ENCODE results near the gene C4A.
A peak's percentile ranks its signal among the peaks of the same experiment; 100 is the strongest.
"Not testable (repeated sequence)": the region's sequence is repeated elsewhere in the genome, so short reads cannot be mapped to it uniquely, and the experiment has no call there.

The C4A gene

GRCh38 chr6:31981744-31982143 lies at the start of gene C4A:
C4A (plus strand) TSS chr6:31982057; CDS start chr6:31982108, 51 bp downstream.
- not testable (repeated sequence) for DNase-seq (ENCODE audit: low read depth, low spot score)

DNA sequence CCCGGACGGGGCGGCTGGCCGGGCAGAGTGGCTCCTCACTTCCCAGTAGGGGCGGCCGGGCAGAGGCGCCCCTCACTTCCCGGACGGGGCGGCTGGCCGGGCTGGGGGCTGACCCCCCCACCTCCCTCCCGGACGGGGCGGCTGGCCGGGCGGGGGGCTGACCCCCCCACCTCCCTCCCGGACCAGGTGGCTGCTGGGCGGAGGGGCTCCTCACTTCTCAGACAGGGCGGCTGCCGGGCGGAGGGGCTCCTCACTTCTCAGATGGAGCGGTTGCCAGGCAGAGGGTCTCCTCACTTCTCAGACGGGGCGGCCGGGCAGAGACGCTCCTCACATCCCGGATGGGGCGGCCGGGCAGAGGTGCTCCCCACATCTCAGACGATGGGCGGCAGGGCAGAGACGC lies 49.7 kb upstream of the C4A start:
- DNase-seq (ENCODE audit: low read depth, low spot score): not testable (repeated sequence)

- no peak for DNase-seq (ENCODE audit: low read depth, low spot score)
Measured at GRCh38 chr6:31933537-31933936, 48.3 kb upstream of the C4A start.

DNA sequence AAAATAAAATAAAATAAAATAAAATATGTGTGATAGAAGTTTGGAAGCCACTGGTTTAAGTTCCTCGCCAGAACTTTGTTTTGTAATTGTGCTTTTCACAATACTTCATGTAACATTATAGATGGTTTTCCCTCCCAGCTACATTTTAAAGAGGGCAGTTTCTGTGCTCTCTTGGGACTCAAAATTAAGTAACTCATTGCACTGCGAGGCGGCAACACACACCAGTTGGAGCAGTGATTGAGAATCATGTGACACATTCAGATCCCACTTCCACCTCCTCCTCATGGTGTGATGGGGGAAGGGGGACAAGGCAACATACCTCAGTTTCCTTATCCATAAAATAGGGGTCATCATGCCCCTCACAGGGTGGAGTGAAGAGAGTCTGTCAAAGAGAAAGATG lies 46.8 kb upstream of the C4A start:
- DNase-seq (ENCODE audit: low read depth, low spot score): no peak

GRCh38 chr6:31935823-31936222 lies 46.0 kb upstream of the C4A start:
- no peak for DNase-seq (ENCODE audit: low read depth, low spot score)

- DNase-seq (ENCODE audit: low read depth, low spot score): no peak
Measured at GRCh38 chr6:31940256-31940664, 41.6 kb upstream of the C4A start.

- DNase-seq (ENCODE audit: low read depth, low spot score): no peak
Measured at GRCh38 chr6:31943742-31944141, 38.1 kb upstream of the C4A start.

- DNase-seq (ENCODE audit: low read depth, low spot score): no peak
Measured at GRCh38 chr6:31945154-31945506, 36.7 kb upstream of the C4A start.

DNA sequence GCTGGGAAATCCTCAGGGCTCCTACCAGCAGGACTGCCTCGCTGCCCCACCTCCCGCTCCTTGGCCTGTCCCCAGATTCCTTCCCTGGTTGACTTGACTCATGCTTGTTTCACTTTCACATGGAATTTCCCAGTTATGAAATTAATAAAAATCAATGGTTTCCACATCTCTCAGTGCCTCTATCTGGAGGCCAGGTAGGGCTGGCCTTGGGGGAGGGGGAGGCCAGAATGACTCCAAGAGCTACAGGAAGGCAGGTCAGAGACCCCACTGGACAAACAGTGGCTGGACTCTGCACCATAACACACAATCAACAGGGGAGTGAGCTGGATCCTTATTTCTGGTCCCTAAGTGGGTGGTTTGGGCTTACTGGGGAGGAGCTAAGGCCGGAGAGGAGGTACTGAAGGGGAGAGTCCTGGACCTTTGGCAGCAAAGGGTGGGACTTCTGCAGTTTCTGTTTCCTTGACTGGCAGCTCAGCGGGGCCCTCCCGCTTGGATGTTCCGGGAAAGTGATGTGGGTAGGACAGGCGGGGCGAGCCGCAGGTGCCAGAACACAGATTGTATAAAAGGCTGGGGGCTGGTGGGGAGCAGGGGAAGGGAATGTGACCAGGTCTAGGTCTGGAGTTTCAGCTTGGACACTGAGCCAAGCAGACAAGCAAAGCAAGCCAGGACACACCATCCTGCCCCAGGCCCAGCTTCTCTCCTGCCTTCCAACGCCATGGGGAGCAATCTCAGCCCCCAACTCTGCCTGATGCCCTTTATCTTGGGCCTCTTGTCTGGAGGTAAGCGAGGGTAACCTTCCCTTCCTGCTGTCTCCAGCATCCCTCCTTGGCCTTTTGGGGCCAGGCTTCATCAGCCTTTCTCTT lies 36.1 kb upstream of the C4A start, which contains the start of gene CFB:
Gene CFB (plus strand): TSS at position 589 of the 863 bp plus-strand sequence. CDS start 127 bp downstream, at position 716.
- peak; percentile 68 for DNase-seq (ENCODE audit: low read depth, low spot score)

GRCh38 chr6:31946370-31946885 lies 35.4 kb upstream of the C4A start:
- DNase-seq (ENCODE audit: low read depth, low spot score): no peak

DNA sequence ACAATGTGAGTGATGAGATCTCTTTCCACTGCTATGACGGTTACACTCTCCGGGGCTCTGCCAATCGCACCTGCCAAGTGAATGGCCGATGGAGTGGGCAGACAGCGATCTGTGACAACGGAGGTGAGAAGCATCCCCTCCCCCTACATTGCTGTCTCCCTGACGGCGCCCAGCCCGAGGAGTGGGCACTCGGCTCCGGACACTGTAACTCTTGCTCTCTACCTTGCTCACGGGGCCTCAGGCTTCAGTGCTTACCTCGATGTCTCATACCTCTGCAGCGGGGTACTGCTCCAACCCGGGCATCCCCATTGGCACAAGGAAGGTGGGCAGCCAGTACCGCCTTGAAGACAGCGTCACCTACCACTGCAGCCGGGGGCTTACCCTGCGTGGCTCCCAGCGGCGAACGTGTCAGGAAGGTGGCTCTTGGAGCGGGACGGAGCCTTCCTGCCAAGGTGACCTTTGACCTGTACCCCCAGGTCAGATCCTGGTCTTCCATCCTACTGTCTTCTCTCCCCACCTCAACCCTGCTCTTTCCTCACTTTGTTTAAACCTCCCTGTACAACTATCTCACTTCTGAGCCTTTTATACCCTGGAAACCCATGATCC lies 34.7 kb upstream of the C4A start:
- DNase-seq (ENCODE audit: low read depth, low spot score): no peak

DNA sequence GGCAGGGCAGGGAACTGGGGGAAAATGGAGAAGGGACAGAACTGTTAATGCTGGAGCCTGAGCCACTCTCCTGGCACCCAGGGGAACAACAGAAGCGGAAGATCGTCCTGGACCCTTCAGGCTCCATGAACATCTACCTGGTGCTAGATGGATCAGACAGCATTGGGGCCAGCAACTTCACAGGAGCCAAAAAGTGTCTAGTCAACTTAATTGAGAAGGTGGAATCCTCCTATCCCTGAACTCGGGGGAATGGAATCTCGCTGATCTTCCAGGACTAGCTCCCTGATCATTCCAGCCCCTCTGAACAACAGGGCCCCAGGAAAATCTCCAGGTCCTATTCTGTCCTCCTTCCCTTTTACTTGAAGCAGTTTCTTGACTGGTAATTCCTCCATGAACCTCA lies 34.0 kb upstream of the C4A start:
- no peak for DNase-seq (ENCODE audit: low read depth, low spot score)

GRCh38 chr6:31948306-31948705 lies 33.6 kb upstream of the C4A start:
- no peak for DNase-seq (ENCODE audit: low read depth, low spot score)

GRCh38 chr6:31948753-31949413 lies 33.0 kb upstream of the C4A start:
- DNase-seq (ENCODE audit: low read depth, low spot score): no peak

DNA sequence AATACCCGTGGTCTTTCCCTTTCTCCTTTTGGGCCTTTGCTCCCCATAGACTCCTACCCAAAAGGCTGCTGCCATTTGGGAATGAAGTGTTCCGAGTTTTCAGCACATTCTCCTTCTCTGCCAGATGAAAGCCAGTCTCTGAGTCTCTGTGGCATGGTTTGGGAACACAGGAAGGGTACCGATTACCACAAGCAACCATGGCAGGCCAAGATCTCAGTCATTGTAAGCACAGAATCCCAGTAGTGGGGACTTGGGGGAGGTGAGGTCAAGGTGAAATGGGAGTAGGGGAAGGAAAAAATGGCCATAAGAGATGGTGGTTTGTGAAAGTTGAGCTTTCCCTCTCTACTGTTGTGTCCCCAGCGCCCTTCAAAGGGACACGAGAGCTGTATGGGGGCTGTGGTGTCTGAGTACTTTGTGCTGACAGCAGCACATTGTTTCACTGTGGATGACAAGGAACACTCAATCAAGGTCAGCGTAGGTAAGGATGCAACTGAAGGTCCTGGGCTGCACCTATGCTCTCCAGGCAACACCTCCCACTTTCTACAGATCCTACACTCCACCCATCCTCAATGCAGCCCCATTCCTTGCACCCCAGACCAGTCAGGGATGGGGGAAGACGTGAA lies 31.8 kb upstream of the C4A start:
- DNase-seq (ENCODE audit: low read depth, low spot score): no peak

DNA sequence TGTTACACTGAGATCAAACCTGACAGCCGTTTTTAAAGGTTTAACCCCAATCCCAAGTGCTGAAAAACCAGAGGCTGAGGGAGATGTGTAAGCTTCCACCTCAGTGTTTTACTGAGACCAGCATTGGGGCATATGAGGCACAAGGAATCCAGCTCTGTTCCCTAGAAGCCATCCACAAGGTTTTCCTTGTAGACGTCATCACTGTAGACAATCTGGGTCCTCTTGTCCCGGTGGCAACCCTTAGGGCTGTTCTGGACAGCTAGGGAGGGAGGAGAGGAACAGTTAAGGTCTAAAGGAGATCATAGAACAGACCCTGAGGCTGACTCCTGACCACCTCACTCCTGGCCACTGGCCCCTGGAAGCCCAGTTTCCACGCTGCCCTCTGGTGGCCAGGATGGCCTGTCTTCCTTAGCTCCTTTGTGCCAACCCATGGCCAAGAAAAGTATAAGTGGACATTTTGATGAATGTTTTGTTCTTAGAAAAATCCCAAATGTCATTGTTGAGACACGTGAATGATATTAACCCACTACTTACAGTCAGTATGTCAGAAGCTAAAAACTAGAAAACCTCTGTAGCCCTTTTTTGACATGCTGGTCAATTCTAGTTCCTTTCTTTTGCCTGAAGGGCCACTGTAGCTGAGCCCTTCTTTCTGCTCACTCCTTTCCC lies 29.6 kb upstream of the C4A start:
- DNase-seq (ENCODE audit: low read depth, low spot score): peak; percentile 71

GRCh38 chr6:31952890-31953289 lies 29.0 kb upstream of the C4A start:
- no peak for DNase-seq (ENCODE audit: low read depth, low spot score)

DNA sequence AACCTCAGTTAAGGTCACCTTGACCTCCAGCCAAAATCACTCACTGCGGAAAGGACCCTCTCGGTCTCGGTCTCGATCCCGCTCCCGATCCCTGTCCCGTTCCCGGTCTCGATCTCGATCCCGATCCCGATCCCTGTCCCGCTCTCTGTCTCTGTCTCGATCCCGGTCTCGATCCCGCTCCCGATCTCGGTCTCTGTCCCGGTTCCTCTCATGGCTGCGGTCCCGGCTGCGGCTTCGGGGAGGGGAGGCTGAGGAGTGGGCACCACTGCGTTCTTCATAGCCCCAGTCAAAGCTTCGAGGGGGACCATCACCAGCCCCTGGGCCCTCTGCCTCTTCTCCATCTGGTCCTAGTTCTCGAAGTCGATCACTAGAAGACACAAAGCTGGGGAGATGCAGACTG lies 27.3 kb upstream of the C4A start:
- DNase-seq (ENCODE audit: low read depth, low spot score): no peak

DNA sequence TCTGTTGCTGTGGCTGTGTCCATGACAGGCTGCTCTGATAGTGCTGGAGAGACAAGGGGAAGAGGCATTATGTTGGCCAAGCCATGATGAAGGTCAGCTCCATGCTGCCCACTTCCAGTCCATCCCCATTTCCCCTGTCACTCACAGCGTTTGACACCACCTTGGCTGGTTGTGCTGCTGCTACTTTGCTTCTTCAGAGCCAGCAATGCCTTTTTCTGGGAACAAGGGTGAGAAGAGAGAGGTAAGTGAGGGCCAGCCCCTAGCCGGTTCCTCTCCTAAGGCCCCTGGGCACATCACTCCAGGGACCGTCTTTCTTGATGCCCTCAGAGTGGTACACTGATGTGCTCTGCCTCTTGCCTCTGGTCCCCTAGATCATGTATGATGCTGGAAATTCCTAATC lies 25.1 kb upstream of the C4A start:
- no peak for DNase-seq (ENCODE audit: low read depth, low spot score)

GRCh38 chr6:31958412-31958740 lies 23.5 kb upstream of the C4A start:
- DNase-seq (ENCODE audit: low read depth, low spot score): no peak
